Stimulated activated CD4-positive, alpha-beta T cell treated with anti-CD3 and anti-CD28 coated beads, Interleukin-15, amount 100 ng/mL, for 1 hour (primary cell): ENCODE data around the gene IFI16.
A peak's percentile ranks its signal among the peaks of the same experiment; 100 is the strongest.
"Not testable (repeated sequence)": the region's sequence is repeated elsewhere in the genome, so short reads cannot be mapped to it uniquely, and the experiment has no call there.

Experiments
- DNase-seq, 2 donors: peaks; one replicate each; pipeline ENCODE4 v3.0.0-alpha.2; 2020; ENCODE audit warnings: low read depth in 1 of 2, low spot score in 1 of 2

Gene IFI16

DNA sequence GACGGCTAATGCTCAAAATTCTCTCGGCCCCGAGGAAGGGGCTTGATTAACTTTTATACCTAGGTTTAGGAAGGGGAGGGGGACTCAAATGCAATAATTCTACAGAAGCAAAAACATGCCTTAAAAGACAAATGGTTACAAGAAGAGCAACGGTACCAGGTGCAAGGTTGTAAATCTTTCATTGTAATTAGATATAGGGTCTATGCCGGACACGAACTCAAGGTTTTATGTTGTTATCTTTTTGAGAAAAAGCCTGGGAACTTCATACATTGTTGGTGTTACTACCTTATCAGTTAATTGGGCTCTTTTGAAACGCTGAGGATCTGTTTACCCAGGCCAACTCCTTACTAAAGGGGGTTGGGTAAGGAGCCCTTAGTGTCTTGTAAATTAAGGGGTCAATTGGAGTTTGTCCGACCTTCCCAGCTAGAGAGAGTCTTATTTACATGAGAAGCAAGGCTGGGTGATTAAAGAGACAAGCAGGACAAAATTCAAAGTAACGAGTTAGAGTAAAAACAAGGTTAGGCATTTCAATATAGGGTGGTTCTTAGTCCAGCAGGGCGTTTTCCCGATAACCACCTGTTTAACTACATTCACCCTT, 3.4 kb upstream of the IFI16 start:
- not testable (repeated sequence) for DNase-seq

DNA sequence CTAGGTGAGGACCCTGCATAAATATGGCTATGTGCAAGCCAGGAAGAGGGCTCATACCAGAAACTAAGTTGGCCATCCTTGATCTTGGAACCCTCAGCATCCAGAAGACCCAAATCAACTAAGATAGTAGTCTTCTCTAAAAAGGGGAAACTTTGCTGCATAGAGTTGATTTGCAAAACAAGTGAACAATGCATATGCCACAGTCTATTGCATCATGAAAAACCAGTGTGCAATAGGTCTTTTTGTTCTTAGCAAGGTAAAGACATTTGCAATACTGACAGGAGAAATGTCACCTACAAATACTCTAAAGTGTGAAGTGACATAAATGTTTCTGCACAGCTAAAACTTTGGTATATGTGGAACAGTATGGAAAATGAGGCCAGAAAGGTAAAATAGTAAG, 2.0 kb upstream of the IFI16 start:
- no peak for DNase-seq

DNA sequence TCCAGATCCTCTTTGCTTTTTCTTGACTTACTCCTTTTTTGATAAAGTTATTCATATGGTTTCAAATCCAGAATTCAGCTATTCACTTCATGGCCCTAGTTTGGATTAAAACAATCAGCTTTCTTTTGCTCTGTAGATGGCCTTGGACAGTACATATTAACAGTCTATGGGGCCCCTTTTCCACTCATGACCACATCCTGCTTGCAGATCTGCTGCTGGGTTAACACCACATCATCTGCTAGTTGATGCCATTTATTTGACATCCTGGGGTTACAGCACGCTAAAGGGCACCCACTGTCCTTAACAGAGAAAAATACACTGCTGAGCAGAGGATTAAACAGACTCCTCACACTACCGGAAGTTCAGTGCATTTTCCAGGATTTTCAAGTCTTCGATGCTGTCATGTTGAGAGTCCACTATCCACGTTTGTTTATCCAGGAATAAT, 941 bp upstream of the IFI16 start:
- peak in 1 of 2 donors; percentile 40 for DNase-seq

DNA sequence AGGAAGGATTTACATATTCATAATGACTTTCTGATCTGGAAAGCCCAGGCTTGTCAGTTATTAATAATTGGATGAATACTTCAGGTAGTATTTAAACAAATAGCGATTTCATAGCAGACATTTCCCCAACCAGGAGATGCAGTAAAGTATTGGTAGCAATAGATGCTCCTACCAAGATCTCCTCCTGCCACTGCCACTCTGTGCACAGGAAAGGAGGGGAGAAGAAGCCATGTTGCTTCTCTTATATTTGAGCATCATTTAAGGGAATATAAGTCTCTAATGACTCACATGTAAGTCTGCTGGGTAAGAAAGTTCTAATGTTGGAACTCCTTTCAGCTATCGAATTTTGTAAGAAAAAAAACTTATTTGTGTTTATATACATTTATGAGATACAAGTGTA, 420 bp upstream of the IFI16 start:
- no peak for DNase-seq

DNA sequence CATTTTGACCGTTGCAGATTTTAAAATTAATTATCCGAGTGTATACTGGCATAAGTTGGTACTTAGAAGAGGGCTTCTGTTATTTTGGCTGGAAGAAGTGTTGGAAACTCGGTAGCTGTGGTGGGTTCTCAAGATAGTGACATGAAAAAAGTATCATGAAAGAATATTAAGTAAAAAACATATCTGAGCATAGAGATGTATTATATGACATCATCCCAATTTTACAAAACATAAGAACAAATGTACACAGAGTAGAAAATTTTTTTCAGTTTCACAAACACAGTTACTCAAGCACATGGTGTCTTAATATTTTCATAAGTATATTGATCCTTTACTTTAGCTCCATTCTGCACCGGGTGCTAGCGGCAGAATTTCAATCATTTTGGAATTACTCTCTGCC, 684 bp downstream of the IFI16 start:
- DNase-seq: no peak

DNA sequence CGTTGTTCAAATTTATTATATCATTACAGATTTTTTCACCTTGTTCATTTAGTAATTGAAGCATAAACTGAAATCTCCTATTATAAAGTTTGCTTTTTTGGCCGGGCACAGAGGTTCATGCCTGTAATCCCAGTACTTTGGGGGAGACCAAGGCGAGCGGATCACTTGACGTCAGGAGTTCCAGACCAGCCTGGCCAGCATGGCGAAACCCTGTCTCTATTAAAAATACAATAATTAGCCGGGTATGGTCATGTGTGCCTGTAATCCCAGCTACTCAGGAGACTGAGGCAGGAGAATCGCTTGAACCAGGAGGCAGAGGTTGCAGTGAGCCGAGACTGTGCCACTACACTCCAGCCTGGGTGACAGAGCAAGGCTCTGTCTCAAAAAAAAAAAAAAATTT, 1.3 kb downstream of the IFI16 start:
- not testable (repeated sequence) for DNase-seq

DNA sequence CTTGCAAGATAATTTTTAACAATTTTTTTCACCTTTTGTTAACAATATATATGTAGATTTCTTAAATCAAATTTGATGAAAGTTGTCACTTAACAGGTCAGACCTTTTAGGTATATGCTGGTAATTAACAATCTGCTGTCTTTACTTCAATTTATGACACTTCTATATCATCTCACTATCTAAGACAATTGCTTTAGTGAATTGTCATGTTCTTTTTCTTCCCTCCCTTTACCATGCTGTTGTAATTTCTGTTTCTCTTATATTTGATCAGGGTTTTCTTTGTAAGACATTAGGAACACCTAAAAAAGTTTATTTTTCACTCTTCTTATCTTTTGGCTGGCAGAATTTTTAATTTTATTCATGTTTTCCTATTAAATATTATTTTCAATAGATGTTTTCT, 2.0 kb downstream of the IFI16 start:
- no peak for DNase-seq

DNA sequence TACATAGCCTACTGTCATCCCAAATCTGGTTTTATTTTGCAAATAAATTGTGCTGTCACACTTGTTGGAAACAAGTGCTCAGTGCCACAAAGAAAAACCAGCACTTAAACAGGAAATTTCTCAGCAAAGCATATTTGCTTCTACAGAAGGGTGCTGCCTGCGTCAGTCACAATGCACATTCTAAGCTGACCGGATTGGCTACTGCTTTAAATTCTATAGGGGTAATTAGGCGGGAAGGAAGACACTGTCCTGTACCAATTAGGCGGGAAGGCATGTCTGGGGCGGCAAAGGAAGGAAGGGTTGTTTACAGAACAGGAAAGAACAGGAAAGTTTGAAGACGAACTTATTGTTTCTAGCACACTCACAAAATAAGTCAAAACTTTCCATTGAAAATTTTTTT, 2.8 kb downstream of the IFI16 start:
- DNase-seq: peak in 1 of 2 donors; percentile 6

DNA sequence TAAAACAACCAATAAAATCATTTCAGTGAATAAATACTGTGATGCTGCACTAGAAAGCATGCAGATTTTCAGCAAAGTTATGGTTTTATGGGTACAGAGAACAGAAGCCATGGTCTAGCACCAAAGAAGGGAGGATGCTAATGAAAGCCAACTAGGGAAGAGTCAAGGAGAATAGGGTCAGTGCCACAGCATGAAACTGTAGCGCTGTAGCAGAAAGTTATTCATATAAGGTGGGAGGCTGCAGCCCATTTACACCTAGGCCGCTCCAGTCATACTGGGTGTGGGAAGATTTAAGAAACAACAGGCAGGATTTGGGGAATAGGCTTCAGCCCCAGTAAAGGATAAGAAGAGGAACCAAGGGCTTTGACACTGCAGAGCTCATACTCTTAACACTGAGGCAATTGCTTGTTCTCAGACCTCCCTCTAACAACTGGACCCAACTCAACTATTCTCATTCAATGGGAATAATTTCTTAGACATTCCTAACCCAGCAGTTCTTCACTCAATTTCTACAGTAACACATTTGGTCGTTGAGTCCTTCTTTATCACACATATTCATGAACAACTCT, 4.4 kb downstream of the IFI16 start:
- no peak for DNase-seq

DNA sequence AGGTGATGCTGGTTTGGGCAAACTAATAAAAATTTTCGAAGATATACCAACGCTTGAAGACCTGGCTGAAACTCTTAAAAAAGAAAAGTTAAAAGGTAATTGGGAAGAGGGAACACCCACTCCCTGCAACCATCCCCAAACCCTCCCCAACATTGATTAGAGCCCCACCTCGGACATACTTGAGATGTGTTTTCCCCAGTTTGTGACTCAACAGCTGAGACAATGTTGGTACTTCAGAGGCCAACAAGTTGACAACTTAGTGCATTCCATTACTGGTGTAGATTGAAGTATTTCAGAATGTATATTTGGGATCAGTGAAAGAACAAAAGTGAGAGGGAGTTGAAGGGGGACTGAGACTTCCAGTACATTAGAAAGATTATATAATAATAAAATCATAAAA, 5.1 kb downstream of the IFI16 start:
- DNase-seq: no peak

DNA sequence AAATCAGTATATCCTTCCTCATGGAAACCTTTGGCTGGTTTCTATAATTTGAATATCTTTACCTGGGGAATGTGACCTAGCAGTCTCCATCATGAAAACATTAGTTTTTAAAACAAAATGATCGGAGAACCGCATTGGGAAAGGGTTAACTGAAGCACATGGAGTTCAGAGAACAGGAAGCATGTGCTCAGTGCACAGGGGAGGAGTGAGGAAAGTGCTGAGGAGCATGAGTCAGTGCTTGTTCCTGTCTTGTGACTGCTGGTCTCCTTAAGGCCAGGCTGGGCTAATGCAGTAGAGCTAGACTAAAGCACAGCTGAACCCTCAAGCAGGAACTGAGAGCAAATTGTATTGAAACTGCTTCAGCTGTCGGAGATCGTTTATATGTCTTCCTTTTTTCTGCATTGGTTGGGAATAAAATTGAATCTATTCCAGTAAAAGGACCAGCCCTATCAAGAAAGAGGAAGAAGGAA, 5.8 kb downstream of the IFI16 start:
- peak; percentile 32 to 49 for DNase-seq

DNA sequence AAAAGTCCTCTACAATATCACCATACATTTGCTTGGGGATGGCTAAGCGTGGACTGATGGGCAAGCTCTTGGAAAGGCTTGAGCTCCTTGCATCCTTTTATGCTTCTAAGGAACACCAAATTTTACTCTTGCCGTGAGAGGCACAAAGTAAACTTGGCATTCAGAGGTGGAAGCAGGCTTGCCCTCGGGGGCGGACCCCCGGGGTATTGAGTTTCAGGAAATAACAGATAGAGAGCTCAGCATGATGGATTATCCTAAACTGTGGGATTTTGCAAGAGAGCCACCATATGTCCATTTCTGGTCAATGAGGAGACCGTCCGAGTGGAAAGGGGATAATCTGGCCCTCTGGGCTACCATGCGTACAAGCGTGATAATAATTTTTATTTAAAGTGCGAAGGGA, 14.0 kb downstream of the IFI16 start:
- no peak for DNase-seq

DNA sequence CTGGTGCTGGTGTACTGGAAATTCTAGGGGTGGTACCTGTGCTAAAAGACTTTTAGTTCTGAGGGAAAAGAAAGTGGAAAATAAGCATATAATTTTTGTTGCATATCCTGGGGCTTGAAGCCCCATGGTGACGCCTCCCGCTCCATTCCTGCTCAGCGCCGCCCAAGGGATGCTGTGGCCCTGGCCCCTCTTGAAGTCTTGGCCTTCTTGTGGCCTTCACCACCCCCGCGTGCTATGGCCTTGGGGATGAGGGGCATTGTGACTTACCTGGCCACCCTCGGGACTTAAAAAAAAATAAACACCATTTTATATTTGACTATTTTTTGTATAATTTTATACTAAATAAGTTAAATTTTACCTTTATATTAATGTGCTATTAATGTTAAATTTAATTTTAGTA, 15.3 kb downstream of the IFI16 start:
- DNase-seq: no peak

DNA sequence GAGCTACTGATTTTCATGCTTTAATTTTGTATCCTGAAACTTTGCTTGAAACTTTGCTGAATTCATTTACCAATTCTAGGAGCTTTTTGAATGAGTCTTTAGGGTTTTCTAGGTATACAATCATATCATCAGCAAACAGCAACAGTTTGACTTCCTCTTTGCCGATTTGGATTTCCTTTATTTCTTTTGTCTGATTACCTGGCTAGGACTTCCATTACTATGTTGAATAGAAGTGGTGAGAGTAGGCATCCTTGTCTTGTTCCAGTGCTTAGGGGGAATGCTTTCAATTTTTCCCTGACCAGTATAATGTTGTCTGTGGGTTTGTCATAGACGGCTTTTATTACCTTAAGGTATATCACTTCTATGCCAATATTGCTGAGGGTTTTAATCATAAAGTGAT, 17.1 kb downstream of the IFI16 start:
- not testable (repeated sequence) for DNase-seq

DNA sequence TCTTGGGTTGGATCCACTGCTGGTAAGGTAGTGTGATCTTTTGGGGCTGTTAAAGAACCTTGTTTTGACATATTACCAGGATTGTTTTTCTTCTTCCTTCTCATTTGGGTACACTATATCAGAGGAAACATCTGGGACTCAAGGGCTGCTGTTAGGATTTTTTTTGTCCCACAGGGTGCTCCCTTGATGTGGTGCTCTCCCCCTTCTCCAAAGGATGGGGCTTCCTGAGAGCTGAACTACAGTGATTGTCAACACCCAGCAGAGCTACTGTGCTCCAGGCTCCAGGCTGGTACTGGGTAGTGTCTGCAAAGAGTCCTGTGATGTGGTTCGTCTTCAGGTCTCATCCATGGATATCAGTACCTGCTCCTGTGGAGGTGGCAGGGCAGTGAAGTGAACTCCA, 20.6 kb downstream of the IFI16 start:
- no peak for DNase-seq

DNA sequence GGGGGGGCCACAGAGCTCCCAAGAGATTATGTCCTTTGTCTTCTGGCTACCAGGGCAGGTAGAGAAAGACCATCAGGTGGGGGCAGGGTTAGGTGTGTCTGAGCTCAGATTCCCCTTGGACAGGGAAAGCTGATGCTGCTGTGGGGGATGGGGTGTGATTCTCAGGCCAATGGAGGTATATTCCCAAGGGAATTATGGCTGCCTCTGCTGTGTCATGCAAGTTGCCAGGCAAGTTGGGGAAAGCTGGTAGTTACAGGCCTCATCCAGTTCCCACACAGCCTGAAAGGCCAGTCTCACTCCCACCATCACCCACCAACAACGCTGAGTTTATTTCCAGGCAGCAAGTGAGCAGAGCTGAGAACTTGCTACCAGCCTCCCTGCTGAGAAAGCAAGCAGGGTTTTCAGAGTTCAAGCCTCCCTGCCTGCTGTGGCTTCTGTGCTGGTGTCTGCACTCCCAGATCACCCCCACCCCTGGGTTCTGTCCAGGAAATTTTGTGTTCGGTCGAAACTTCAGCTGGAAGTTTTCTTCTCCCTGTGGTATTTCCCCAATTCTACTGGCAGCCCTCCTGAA, 21.3 kb downstream of the IFI16 start:
- DNase-seq: no peak

DNA sequence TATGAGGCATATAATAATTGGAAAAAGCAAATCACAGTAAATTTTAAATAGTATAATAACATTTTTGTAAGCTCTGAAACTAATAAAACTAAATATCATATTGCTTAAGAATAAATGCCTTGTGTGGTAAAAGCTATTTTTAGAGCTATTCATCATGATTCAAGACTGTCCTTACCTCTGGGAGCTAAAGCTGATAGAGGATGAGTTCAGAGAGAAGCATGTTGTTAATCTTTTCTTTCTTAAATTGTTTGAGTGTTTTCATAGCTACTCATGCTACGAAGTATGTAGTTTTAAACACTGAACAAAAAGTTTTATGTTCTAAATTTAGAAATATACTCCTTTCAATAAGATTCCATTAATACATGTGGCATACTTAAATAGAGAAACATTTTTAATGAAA, 30.5 kb downstream of the IFI16 start:
- no peak for DNase-seq

DNA sequence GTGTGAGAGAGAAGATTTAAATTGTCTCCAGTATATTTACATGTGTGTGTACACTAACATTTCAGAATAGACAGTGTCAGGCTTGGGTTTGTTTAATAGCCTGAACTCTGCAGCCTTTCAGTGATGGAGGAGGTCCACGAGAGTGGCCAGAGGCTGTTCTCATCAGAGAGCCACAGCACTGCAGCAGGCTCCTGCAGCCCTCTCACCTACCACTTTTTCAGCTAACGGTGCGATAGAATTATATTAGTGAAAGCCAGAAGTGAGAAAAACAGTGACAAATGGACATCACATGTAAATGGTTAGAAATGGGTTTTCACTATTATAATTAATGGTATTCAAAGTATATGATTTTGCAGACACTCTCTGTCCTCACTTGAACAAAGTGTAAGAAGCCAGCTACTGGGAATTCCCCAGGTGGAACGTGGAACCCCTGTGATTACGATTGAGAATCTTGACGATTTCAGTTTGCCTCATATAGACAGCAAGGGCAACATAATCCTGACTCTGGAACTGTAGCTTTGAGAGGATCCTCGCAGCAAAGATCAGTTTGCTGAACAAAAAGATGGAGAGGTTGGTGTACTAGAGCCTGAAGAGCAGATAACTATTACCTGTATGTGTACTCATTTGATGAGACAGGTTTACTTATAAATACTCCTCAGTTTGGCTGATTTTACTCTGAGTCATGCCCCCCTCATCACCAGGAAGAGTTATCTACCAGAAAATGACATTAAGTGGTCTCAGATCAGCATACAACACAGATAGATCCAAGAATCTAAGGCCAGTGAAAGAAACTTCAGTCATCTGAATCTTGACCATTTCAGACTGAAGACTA, 31.4 kb downstream of the IFI16 start:
- no peak for DNase-seq

DNA sequence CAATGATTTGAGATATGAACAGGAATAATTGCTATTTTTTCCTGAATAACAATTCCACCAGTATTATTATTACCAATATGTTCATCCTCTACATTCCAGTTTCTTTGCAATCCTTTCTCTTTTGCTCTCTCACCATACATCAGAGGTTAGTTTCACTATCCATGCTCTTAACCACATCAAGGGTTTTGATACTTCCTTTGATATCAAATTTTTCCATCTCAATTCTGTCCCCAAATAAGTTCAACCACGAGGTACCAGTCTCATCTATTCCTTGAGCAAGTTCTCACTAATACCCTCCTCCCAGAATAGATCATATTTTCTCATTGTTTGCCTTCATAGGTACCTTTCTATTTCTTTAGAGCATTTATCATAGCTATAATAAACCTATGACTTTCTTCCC, 36.8 kb downstream of the IFI16 start:
- DNase-seq: not testable (repeated sequence)

DNA sequence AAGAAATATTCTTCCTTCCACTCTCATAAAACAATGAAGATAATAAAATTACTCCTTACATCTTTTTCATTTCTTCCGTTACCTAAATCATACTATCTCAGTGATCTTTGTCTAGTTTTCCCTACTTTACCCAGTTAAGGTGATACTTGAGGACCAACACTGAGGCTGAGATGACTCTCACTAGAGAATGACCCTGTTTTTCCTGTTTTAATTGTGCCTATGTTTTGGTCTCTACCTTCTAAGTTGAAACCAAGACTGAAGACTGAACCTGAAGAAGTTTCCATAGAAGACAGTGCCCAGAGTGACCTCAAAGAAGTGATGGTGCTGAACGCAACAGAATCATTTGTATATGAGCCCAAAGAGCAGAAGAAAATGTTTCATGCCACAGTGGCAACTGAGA, 41.7 kb downstream of the IFI16 start:
- no peak for DNase-seq

DNA sequence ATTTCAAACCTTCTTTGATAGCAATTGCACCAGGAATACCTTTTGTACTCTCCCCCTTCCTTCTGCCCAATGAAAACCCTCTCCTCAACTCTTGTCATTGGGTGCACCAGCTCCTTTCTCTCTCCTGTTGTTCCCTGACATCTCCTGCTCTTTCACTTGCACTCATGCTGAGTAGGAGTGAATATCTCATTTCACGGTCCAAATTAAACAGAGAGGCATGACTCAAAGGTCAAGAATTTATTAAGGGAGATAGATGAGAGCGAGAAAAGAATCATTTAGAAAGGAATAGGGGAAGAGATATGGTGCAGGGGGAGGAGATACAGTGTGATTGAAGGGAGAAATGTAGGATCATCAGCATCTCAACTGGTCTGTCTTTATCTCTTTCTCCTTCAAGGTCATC, 44.7 kb downstream of the IFI16 start:
- DNase-seq: no peak

DNA sequence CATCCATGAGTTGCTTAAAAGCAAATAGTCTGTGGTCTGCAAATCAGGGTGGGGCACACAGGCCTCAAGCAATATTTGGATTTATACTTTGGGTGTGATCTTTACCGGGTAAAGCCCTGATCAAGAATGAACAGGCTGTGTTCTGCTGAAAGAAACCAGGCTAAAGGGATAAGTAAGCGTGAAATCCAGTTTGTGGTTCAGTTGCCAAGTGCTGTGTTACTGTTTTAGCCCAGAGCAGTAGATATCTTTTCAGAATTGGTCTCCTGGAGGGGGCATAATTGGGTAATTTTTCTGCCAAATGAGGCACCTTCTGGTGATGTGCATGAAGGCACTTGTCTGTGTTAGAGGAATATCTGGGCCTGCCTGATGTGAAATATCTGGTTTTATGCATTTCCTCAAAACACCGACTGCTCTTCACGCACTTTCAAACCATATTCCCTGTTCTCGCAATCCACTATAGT, 45.5 kb downstream of the IFI16 start:
- DNase-seq: no peak
